ENCODE results near the gene KREMEN2. TPM values are rescaled to one million over a fixed set of nuclear protein-coding genes. Genes with fewer than 3 reads are reported as not detected.
A peak's percentile ranks its signal among the peaks of the same experiment; 100 is the strongest.

Gene KREMEN2
- total and polyA plus RNA-seq, 9 of the 15 experiments (the other 6 are each of a cell fraction or from before 2014, with no cell fraction given): 0.04 to 7.7 (median 1.5) TPM; not detected in 1

DNA sequence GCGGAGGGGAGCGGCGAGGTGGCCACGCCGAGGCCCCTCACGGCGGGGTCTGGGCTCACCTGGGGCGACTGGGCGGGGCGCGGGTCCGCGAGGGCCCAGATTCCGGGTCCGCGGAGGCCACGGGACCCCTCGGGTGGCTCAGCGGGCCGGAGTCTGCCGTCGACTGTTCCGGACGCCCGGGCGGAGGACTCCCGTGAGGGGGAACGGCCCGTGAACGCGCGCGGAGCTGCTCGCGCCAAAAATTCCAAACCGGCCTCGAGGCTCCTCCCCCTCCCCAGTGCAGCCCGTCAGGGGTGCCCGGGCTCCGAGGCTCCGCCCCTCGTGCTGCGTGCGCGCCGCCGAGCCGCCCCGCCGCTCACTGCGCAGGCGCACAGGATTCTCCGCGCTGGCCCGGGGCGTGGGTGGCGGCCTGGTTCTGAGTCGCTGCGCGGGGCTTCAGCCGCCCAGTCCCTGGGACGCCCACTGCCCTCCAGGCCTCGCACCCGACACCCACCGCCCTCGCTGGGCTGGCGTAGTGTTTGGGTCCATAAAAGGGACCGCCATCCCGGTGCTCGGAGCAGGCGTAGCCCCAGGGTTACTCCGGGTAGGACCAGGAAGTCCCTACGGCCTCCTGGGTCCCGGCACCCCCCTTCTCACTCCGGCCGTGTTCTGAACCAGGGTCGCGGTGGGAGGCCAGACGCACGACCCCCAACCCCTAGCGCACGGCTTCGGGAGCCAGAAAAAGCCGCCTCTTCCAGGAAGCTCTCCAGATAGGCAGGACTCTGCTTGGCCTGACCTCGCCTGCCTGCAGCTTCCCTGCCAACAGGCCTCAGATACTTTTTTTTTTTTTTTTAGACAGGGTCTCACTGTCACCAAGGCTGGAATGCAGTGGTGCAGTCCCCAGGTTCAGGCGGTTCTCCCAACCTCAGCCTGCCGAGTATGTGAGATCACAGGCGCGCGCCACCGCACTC lies 16.4 kb downstream of the KREMEN2 start, which contains the start of gene PKMYT1 (continued):
- TF ChIP-seq, protein P1, sequence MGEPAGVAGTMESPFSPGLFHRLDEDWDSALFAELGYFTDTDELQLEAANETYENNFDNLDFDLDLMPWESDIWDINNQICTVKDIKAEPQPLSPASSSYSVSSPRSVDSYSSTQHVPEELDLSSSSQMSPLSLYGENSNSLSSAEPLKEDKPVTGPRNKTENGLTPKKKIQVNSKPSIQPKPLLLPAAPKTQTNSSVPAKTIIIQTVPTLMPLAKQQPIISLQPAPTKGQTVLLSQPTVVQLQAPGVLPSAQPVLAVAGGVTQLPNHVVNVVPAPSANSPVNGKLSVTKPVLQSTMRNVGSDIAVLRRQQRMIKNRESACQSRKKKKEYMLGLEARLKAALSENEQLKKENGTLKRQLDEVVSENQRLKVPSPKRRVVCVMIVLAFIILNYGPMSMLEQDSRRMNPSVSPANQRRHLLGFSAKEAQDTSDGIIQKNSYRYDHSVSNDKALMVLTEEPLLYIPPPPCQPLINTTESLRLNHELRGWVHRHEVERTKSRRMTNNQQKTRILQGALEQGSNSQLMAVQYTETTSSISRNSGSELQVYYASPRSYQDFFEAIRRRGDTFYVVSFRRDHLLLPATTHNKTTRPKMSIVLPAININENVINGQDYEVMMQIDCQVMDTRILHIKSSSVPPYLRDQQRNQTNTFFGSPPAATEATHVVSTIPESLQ (CRISPR knock-in tag; IDR thresholded peaks at IDR 0.05): 0 out of 2 replicates have a peak, but pooled peaks have one; percentile 41
- TF ChIP-seq HMG20B (CRISPR knock-in tag; IDR thresholded peaks at IDR 0.05) (no peak), NRF1 (conservative IDR thresholded peaks at IDR 0.05 in 1 of 2, IDR thresholded peaks at IDR 0.05 in 1 of 2) (peak; percentile 98), GATAD2A (IDR thresholded peaks at IDR 0.05) (no peak), TAF15 (IDR thresholded peaks at IDR 0.05; ENCODE audit: low read depth, low read length) (no peak), IRF2 (CRISPR knock-in tag; IDR thresholded peaks at IDR 0.05) (no peak), CREB1 (IDR thresholded peaks at IDR 0.05) (no peak; the same call in 1 of the 2 replicates), CREB1 (CRISPR knock-in tag; IDR thresholded peaks at IDR 0.05) (peak; percentile 34; the same call in 1 of the 2 replicates), EGR1 (conservative IDR thresholded peaks at IDR 0.05) (peak; percentile 96), CTBP1 (IDR thresholded peaks at IDR 0.05; ENCODE audit: borderline replicate concordance) (peak; percentile 65), SOX6 (IDR thresholded peaks at IDR 0.05) (0 out of 2 replicates have a peak, but pooled peaks have one; percentile 13), EZH2 (IDR thresholded peaks at IDR 0.05; ENCODE audit: borderline replicate concordance, low read depth, low read length) (no peak), HNRNPL (IDR thresholded peaks at IDR 0.05; ENCODE audit: low read depth, low read length) (0 out of 2 replicates have a peak, but pooled peaks have one; percentile 56), CXXC5 (CRISPR knock-in tag; IDR thresholded peaks at IDR 0.05) (peak; percentile 70), SLC30A9 (CRISPR knock-in tag; IDR thresholded peaks at IDR 0.05) (no peak), CCNT2 (IDR thresholded peaks at IDR 0.05; ENCODE audit: borderline replicate concordance, extremely low read depth, insufficient read length, low read depth, low read length) (peak; percentile 93), ZNF274 (IDR thresholded peaks at IDR 0.05; ENCODE audit: borderline replicate concordance, low read depth, low read length) (no peak), RCOR1 (IDR thresholded peaks at IDR 0.05; ENCODE audit: borderline replicate concordance in 1 of 2, low read depth in 2 of 2, low read length in 2 of 2) (no peak), EHMT2 (IDR thresholded peaks at IDR 0.05) (no peak), ASH1L (IDR thresholded peaks at IDR 0.05; ENCODE audit: borderline replicate concordance, low read depth, partially characterized antibody) (no peak), TCFL5 (CRISPR knock-in tag; conservative IDR thresholded peaks at IDR 0.05) (no peak), ETS2 (tag; IDR thresholded peaks at IDR 0.05; ENCODE audit: borderline replicate concordance, poor library complexity, severe bottlenecking) (peak; percentile 37), YBX1 (IDR thresholded peaks at IDR 0.05) (no peak), TARDBP (IDR thresholded peaks at IDR 0.05) (peak; percentile 55; the same call in 1 of the 2 replicates), ZNF696 (CRISPR knock-in tag; conservative IDR thresholded peaks at IDR 0.05) (no peak), NR3C1 (CRISPR knock-in tag; IDR thresholded peaks at IDR 0.05) (0 out of 2 replicates have a peak, but pooled peaks have one; percentile 6)
- TF ChIP-seq, protein P2, sequence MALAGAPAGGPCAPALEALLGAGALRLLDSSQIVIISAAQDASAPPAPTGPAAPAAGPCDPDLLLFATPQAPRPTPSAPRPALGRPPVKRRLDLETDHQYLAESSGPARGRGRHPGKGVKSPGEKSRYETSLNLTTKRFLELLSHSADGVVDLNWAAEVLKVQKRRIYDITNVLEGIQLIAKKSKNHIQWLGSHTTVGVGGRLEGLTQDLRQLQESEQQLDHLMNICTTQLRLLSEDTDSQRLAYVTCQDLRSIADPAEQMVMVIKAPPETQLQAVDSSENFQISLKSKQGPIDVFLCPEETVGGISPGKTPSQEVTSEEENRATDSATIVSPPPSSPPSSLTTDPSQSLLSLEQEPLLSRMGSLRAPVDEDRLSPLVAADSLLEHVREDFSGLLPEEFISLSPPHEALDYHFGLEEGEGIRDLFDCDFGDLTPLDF (CRISPR knock-in tag; IDR thresholded peaks at IDR 0.05): peak; percentile 84

Data from K562 (cell line).